Measurements from ENCODE around the gene RNASE9.
"Not testable (repeated sequence)": the region's sequence is repeated elsewhere in the genome, so short reads cannot be mapped to it uniquely, and the experiment has no call there.

RNASE9 gene

DNA sequence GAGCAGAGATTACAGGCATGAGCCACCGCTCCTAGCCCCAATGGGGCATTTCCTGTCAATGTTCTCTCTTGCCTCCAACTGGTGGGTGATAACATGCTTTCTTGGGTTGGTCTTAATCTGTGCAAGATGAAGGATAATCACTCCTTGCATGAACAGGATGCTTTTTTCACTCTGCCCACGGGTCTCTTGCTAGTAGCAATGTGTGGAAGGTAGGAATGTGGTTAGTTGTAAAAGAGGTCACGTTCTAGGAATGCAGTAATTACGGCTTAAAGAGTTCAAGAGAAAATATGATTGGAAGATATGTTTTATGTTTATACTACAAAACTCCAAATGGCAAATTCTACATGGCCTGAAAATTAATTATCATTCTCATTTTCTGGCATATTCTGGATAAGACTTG, 45.0 kb downstream of the RNASE9 start:
- no peak for DNase-seq (ENCODE audit: low read depth)

DNA sequence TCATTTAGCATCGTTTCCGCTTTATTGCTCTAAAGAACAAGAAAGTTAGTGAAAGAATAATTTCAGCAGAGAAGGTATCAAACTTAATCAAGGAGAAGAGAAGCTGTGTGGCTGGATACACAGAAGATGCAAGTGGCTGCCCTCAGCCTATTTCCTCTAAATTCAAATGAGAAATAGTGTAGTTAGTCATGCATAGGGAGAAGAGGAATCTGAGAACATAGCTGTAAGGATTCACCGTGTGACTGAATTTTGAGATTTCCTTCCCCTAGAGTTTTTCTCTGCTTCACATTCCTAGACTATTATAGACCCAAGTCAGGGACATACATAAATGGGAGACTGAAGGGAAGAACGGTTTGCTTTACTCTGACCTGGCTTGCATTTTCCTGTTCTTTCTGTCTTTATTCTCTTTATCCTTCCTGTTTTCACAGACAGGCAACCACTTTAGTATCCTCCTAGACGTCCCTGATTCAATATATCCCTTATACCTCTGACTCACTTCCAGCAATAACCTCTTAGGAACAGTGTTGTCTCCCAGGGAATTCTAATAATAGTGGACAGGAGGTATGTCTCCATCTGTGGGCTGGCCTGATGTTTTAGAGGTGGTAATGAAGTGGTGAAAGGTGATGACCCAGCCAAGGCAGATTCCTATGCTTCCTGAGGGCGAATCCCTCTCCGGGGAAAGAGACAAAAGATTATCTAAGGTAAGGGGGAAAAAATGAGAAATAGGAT, 48.5 kb downstream of the RNASE9 start:
- no peak for DNase-seq (ENCODE audit: low read depth)

DNA sequence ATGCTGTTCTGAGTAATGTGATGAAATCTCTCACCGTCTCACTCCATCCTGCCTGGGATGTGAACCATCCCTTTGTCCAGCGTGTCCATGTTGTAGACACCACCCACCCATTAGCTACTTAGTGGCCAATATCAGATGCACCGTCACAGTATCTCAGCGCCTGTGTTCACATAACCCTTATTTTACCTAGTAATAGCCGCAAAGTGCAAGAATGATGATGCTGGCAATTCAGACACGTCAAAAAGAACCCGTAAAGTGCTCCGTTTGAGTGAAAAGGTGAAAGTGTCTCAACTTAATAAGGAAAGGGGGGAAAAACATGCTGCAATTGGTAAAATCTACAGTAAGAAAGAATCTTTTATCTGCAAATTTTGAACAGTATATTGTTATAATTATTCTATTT, 52.5 kb downstream of the RNASE9 start:
- no peak for DNase-seq (ENCODE audit: low read depth)

DNA sequence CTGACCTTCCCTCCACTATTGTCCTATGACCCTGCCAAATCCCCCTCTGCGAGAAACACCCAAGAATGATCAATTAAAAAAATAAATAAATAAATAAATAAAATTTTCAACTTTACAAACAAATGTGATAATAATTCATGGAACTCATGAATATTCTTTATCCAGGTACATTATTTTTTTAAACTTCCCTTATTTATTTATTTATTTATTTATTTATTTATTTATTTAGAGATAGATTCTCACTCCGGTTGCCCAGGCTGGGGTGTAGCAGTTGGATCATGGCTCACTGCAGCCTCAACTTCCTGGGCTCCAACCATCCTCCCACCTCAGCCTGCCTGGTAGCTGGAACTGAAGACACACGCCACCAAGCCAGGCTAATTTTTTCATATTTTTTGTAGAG, 53.3 kb downstream of the RNASE9 start:
- DNase-seq (ENCODE audit: low read depth): not testable (repeated sequence)

DNA sequence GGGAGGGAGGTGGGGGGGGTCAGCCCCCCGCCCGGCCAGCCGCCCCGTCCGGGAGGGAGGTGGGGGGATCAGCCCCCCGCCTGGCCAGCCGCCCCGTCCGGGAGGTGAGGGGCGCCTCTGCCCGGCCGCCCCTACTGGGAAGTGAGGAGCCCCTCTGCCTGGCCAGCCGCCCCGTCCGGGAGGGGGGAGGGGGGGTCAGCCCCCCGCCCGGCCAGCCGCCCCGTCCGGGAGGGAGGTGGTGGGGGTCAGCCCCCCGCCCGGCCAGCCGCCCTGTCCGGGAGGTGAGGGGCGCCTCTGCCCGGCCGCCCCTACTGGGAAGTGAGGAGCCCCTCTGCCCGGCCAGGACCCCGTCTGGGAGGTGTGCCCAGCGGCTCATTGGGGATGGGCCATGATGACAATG, 54.1 kb downstream of the RNASE9 start:
- DNase-seq (ENCODE audit: low read depth): not testable (repeated sequence)

DNA sequence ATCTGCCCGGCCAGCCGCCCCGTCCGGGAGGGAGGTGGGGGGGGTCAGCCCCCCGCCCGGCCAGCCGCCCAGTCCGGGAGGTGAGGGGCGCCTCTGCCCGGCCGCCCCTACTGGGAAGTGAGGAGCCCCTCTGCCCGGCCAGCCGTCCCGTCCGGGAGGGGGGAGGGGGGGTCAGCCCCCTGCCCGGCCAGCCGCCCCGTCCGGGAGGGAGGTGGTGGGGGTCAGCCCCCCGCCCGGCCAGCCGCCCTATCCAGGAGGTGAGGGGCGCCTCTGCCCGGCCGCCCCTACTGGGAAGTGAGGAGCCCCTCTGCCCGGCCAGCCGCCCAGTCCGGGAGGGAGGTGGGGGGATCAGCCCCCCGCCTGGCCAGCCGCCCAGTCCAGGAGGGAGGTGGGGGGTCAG, 54.6 kb downstream of the RNASE9 start:
- not testable (repeated sequence) for DNase-seq (ENCODE audit: low read depth)
